Measurements from ENCODE around the gene BEST2. TPM values are rescaled to one million over a fixed set of nuclear protein-coding genes. Genes with fewer than 3 reads are reported as not detected.

BEST2 gene
- total RNA-seq, 1 donor from 2014 or later = 1.2 TPM

DNA sequence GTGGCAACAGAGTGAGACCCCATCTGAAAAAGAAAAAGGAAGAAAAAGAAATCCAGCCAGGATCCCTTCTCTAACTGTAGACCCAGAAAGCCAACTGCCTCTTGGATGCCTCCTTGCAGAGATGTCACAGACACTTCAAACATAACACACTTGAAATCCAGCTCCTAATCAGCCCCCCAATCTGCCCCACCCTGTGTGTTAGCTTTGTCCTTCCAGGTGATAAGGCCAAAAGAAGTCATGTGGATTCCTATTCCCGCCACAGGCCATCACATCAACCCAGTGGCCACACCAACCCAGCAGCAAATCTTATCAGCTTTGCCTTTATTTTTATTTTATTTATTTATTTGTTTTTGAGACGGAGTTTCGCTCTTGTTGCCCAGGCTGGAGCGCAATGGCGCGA is 8.1 kb downstream of the BEST2 start:
- H3K4me3 ChIP-seq = no peak overlapping the region
- H3K27me3 ChIP-seq = no peaks in the 10 kb centered on the region
- H3K36me3 ChIP-seq = peaks cover 0 to 9% of the 10 kb centered on the region in 2 donors
- TF ChIP-seq POLR2A (IDR thresholded peaks at IDR 0.05) (no peak), POLR2AphosphoS5 (IDR thresholded peaks at IDR 0.05; ENCODE audit: insufficient read depth in 1 of 2, low read depth in 1 of 2) (no peak)
- TF ChIP-seq, protein P1, sequence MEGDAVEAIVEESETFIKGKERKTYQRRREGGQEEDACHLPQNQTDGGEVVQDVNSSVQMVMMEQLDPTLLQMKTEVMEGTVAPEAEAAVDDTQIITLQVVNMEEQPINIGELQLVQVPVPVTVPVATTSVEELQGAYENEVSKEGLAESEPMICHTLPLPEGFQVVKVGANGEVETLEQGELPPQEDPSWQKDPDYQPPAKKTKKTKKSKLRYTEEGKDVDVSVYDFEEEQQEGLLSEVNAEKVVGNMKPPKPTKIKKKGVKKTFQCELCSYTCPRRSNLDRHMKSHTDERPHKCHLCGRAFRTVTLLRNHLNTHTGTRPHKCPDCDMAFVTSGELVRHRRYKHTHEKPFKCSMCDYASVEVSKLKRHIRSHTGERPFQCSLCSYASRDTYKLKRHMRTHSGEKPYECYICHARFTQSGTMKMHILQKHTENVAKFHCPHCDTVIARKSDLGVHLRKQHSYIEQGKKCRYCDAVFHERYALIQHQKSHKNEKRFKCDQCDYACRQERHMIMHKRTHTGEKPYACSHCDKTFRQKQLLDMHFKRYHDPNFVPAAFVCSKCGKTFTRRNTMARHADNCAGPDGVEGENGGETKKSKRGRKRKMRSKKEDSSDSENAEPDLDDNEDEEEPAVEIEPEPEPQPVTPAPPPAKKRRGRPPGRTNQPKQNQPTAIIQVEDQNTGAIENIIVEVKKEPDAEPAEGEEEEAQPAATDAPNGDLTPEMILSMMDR (IDR thresholded peaks at IDR 0.05) = no peak
- intact Hi-C loops (cut with DNase I) = no loop called here
- H3K9me3 ChIP-seq = no peaks in the 10 kb centered on the region
- H3K27ac ChIP-seq = no peak overlapping the region
- peaks cover 12% of the 10 kb centered on the region for H3K4me1 ChIP-seq
- no peak for DNase-seq (ENCODE audit: extremely low spot score in 2 of 2)

DNA sequence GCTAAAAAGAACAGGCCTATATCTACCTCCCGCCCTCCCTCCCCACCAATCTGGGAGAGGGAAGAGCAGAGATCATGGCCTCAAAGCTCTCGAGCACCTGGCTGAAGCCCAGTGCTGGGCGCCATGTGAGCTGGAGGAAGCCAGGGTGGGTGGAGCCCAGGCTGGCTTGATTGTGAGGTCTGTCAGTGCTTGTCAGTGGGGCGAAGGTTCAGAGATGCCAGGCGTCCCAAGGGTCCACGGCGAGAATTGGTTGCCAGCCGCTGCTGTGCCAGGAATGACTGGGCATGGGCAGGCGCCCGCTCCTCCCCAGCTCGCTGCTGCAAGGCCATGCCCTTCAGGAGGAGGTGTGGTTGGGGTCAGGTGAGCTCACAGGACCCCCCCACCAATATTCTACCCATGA is 11.5 kb downstream of the BEST2 start:
- no peak for DNase-seq (ENCODE audit: extremely low spot score in 2 of 2)
- H3K4me1 ChIP-seq = peaks cover 12% of the 10 kb centered on the region
- intact Hi-C loops (cut with DNase I) = no loop called here
- no peaks in the 10 kb centered on the region for H3K9me3 ChIP-seq
- TF ChIP-seq POLR2A (IDR thresholded peaks at IDR 0.05) = no peak
- TF ChIP-seq, protein P1 (IDR thresholded peaks at IDR 0.05) = no peak
- TF ChIP-seq POLR2AphosphoS5 (IDR thresholded peaks at IDR 0.05; ENCODE audit: insufficient read depth in 1 of 2, low read depth in 1 of 2) = no peak
- H3K4me3 ChIP-seq = no peak overlapping the region
- peaks cover 0 to 9% of the 10 kb centered on the region in 2 donors for H3K36me3 ChIP-seq
- H3K27ac ChIP-seq = no peak overlapping the region
- no peaks in the 10 kb centered on the region for H3K27me3 ChIP-seq

DNA sequence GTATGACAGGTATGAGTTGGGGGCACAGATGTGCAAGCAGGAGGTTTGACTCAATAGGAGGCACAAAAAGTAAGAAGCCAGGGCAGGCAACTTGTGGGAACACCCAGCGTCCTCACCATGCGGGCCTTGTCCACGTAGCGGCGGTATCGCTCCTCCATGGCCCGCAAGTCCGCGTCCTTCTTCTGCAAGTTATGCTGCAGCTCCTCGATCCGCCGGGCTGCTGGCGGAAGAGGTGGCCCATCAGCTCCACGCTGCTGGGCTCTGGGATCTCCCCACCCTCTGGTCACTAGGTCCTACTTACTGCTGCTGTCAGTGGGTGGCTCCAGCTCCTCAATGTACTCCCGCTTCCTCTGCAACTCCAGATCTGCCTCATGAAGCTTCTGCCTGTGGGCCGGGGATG is 13.1 kb downstream of the BEST2 start:
- Histone ChIP-seq H3K27me3 (no peaks in the 10 kb centered on the region), H3K4me1 (peaks cover 11% of the 10 kb centered on the region), H3K4me3 (no peak overlapping the region), H3K27ac (no peak overlapping the region), H3K36me3 (peaks cover 0 to 9% of the 10 kb centered on the region in 2 donors), H3K9me3 (no peaks in the 10 kb centered on the region)
- DNase-seq (ENCODE audit: extremely low spot score in 2 of 2) = no peak
- intact Hi-C loops (cut with DNase I) = loop anchor here (5.0 kb wide), 1 partner anchor 38 kb away; the partner anchor contains the start of genes PRDX2 and THSD8
- TF ChIP-seq POLR2A (IDR thresholded peaks at IDR 0.05) (no peak), POLR2AphosphoS5 (IDR thresholded peaks at IDR 0.05; ENCODE audit: insufficient read depth in 1 of 2, low read depth in 1 of 2) (no peak)
- TF ChIP-seq, protein P1 (IDR thresholded peaks at IDR 0.05) = no peak

DNA sequence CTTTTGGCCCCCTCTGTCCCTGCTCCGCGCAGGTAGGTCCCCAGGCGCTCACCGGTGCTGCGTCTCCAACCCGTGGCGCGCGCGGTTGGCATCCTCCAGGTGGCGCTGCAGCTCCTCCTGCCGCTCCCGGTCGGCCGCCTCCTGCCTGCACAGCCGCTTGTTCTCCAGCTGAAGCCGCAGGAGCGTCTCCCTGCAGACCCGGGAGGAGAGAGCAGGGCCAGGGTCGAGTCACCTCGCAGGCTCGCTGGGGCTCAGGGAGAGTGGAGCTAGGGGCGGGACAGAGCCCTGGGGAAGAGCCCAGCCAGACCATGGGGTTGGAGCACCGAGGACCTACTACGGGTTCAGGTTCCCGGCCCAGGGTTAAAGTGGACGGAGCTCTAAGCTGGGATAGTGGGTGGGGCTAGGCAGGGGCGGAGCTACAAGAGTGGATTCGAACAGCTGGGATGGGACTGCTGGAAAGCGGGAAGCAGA is 14.5 kb downstream of the BEST2 start:
- Histone ChIP-seq H3K27ac (peak overlapping the region; percentile 82), H3K27me3 (no peaks in the 10 kb centered on the region), H3K4me1 (peaks cover 11% of the 10 kb centered on the region), H3K36me3 (peaks cover 0 to 9% of the 10 kb centered on the region in 2 donors), H3K9me3 (no peaks in the 10 kb centered on the region), H3K4me3 (peak overlapping the region; percentile 42 to 46)
- intact Hi-C loops (cut with DNase I) = loop anchor here (5.0 kb wide), 1 partner anchor 36 kb away; the partner anchor contains the start of genes PRDX2 and THSD8
- peak; percentile 72 to 73 for TF ChIP-seq POLR2AphosphoS5 (IDR thresholded peaks at IDR 0.05; ENCODE audit: insufficient read depth in 1 of 2, low read depth in 1 of 2)
- TF ChIP-seq, protein P1 (IDR thresholded peaks at IDR 0.05) = peak; percentile 89 to 96 (median 94)
- TF ChIP-seq POLR2A (IDR thresholded peaks at IDR 0.05) = no peak
- DNase-seq (ENCODE audit: extremely low spot score in 2 of 2) = no peak

DNA sequence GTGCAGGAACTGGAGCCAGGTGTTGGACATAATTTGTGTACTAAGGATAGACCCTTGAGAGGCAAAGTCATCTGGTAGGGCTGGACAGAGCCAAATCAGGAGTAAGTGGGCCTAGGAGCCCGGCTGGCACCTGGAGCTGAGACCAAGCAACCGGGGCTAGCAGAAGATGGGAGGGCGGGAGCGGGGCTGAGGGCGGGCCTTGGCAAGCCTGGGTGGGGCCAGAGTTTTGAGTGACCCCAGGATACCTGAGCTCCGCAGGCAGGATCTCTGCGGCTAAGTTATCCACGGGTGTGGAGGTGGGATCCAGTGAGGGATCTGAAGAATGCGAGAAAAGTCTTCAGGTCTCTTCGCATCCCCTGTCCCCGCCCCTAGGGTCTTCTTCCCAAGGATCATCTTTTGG is 15.6 kb downstream of the BEST2 start:
- no peak overlapping the region for H3K27ac ChIP-seq
- no peaks in the 10 kb centered on the region for H3K27me3 ChIP-seq
- intact Hi-C loops (cut with DNase I) = loop anchor here (5.0 kb wide), 1 partner anchor 35 kb away; the partner anchor contains the start of genes PRDX2 and THSD8
- H3K36me3 ChIP-seq = peaks cover 0 to 9% of the 10 kb centered on the region in 2 donors
- H3K9me3 ChIP-seq = no peaks in the 10 kb centered on the region
- no peak for DNase-seq (ENCODE audit: extremely low spot score in 2 of 2)
- no peak overlapping the region for H3K4me3 ChIP-seq
- no peak for TF ChIP-seq POLR2AphosphoS5 (IDR thresholded peaks at IDR 0.05; ENCODE audit: insufficient read depth in 1 of 2, low read depth in 1 of 2)
- TF ChIP-seq, protein P1 (IDR thresholded peaks at IDR 0.05) = no peak
- no peak for TF ChIP-seq POLR2A (IDR thresholded peaks at IDR 0.05)
- H3K4me1 ChIP-seq = peaks cover 11% of the 10 kb centered on the region
